ENCODE data around the gene RTL3.

RTL3 gene

GRCh38 chrX:78622831-78623230, 36.3 kb downstream of the RTL3 start:
- no peak for DNase-seq (ENCODE audit: low read depth in 1 of 2, low spot score in 1 of 2)

- no peak for DNase-seq (ENCODE audit: low read depth in 1 of 2, low spot score in 1 of 2)
Observed at GRCh38 chrX:78619834-78620233, 39.3 kb downstream of the RTL3 start.

GRCh38 chrX:78618987-78619386, 40.1 kb downstream of the RTL3 start:
- DNase-seq (ENCODE audit: low read depth in 1 of 2, low spot score in 1 of 2), result no peak

- no peak for DNase-seq (ENCODE audit: low read depth in 1 of 2, low spot score in 1 of 2)
Observed at GRCh38 chrX:78614264-78614663, 44.9 kb downstream of the RTL3 start.
